ENCODE data around the gene EHD3. TPM values are rescaled to one million over a fixed set of nuclear protein-coding genes. Genes with fewer than 3 reads are reported as not detected.

Gene EHD3
- total RNA-seq, 1 donor from 2014 or later = 20.9 TPM

- no peak for TF ChIP-seq CTCF (IDR thresholded peaks at IDR 0.05; ENCODE audit: insufficient read depth, low read depth, low read length)
- TF ChIP-seq EZH2 (IDR thresholded peaks at IDR 0.05; ENCODE audit: insufficient read depth, low read length) = no peak
- no peak overlapping the region for H3K27ac Mint-ChIP-seq (ENCODE audit: unreplicated experiment)
- no peak overlapping the region for H3K27ac ChIP-seq (ENCODE audit: low read depth, low read length)
- no peaks in the 10 kb centered on the region for H3K79me2 ChIP-seq (ENCODE audit: insufficient read depth, low read length)
- no peak overlapping the region for H3K9ac ChIP-seq (ENCODE audit: low read length)
- no peaks in the 10 kb centered on the region for H4K20me1 ChIP-seq (ENCODE audit: insufficient read depth, low read length)
- H3K9me3 Mint-ChIP-seq (ENCODE audit: unreplicated experiment) = peaks cover 2% of the 10 kb centered on the region
- H3K27me3 Mint-ChIP-seq (ENCODE audit: low read depth, unreplicated experiment) = no peaks in the 10 kb centered on the region
- no peak overlapping the region for H3K4me2 ChIP-seq (ENCODE audit: low read length)
- peaks cover 12% of the 10 kb centered on the region for H3K4me1 Mint-ChIP-seq (ENCODE audit: low read depth, unreplicated experiment)
- peaks cover under 1% of the 10 kb centered on the region for H3K9me3 ChIP-seq (ENCODE audit: insufficient read depth, low read depth, low read length)
- no peaks in the 10 kb centered on the region for H3K36me3 ChIP-seq (ENCODE audit: insufficient read depth, low read length)
- H3K27me3 ChIP-seq (ENCODE audit: insufficient read depth, low read length) = no peaks in the 10 kb centered on the region
- no peak overlapping the region for H3K4me3 ChIP-seq (ENCODE audit: insufficient read depth, low read depth, low read length)
- H3K36me3 Mint-ChIP-seq (ENCODE audit: low read depth, unreplicated experiment) = peaks cover 2% of the 10 kb centered on the region
- DNase-seq (ENCODE audit: low read depth) (no peak), FAIRE-seq (no peak)
- H3K4me3 Mint-ChIP-seq (ENCODE audit: unreplicated experiment) = no peak overlapping the region
- no peak overlapping the region for H2AFZ ChIP-seq (ENCODE audit: low read depth, low read length)
- peaks cover 18% of the 10 kb centered on the region for H3K4me1 ChIP-seq (ENCODE audit: insufficient read depth, low read length)
These were observed 50.2 kb downstream of the EHD3 start for GRCh38 chr2:31284107-31284506.

- peaks cover 2% of the 10 kb centered on the region for H3K36me3 Mint-ChIP-seq (ENCODE audit: low read depth, unreplicated experiment)
- Histone ChIP-seq H4K20me1 (ENCODE audit: insufficient read depth, low read length) (no peaks in the 10 kb centered on the region), H3K4me1 (ENCODE audit: insufficient read depth, low read length) (peaks cover 18% of the 10 kb centered on the region), H3K4me3 (ENCODE audit: insufficient read depth, low read depth, low read length) (no peak overlapping the region), H3K9ac (ENCODE audit: low read length) (no peak overlapping the region), H3K27me3 (ENCODE audit: insufficient read depth, low read length) (no peaks in the 10 kb centered on the region), H2AFZ (ENCODE audit: low read depth, low read length) (no peak overlapping the region), H3K27ac (ENCODE audit: low read depth, low read length) (no peak overlapping the region), H3K9me3 (ENCODE audit: insufficient read depth, low read depth, low read length) (no peaks in the 10 kb centered on the region), H3K36me3 (ENCODE audit: insufficient read depth, low read length) (no peaks in the 10 kb centered on the region), H3K79me2 (ENCODE audit: insufficient read depth, low read length) (no peaks in the 10 kb centered on the region), H3K4me2 (ENCODE audit: low read length) (no peak overlapping the region)
- no peak for DNase-seq (ENCODE audit: low read depth)
- FAIRE-seq = no peak
- H3K4me1 Mint-ChIP-seq (ENCODE audit: low read depth, unreplicated experiment) = peaks cover 12% of the 10 kb centered on the region
- H3K9me3 Mint-ChIP-seq (ENCODE audit: unreplicated experiment) = peaks cover 2% of the 10 kb centered on the region
- no peak overlapping the region for H3K27ac Mint-ChIP-seq (ENCODE audit: unreplicated experiment)
- H3K4me3 Mint-ChIP-seq (ENCODE audit: unreplicated experiment) = no peak overlapping the region
- no peak for TF ChIP-seq CTCF (IDR thresholded peaks at IDR 0.05; ENCODE audit: insufficient read depth, low read depth, low read length)
- no peak for TF ChIP-seq EZH2 (IDR thresholded peaks at IDR 0.05; ENCODE audit: insufficient read depth, low read length)
- H3K27me3 Mint-ChIP-seq (ENCODE audit: low read depth, unreplicated experiment) = no peaks in the 10 kb centered on the region
These were observed 52.3 kb downstream of the EHD3 start for GRCh38 chr2:31286230-31286629.

- TF ChIP-seq EZH2 (IDR thresholded peaks at IDR 0.05; ENCODE audit: insufficient read depth, low read length) (no peak), CTCF (IDR thresholded peaks at IDR 0.05; ENCODE audit: insufficient read depth, low read depth, low read length) (no peak)
- no peaks in the 10 kb centered on the region for H3K27me3 ChIP-seq (ENCODE audit: insufficient read depth, low read length)
- no peaks in the 10 kb centered on the region for H3K79me2 ChIP-seq (ENCODE audit: insufficient read depth, low read length)
- H3K4me3 ChIP-seq (ENCODE audit: insufficient read depth, low read depth, low read length) = no peak overlapping the region
- FAIRE-seq (peak; percentile 69), DNase-seq (ENCODE audit: low read depth) (no peak)
- H3K27me3 Mint-ChIP-seq (ENCODE audit: low read depth, unreplicated experiment) = no peaks in the 10 kb centered on the region
- H2AFZ ChIP-seq (ENCODE audit: low read depth, low read length) = peak overlapping the region; percentile 2
- H3K4me3 Mint-ChIP-seq (ENCODE audit: unreplicated experiment) = no peak overlapping the region
- H3K9me3 ChIP-seq (ENCODE audit: insufficient read depth, low read depth, low read length) = no peaks in the 10 kb centered on the region
- peaks cover 2% of the 10 kb centered on the region for H3K36me3 Mint-ChIP-seq (ENCODE audit: low read depth, unreplicated experiment)
- no peaks in the 10 kb centered on the region for H4K20me1 ChIP-seq (ENCODE audit: insufficient read depth, low read length)
- peaks cover 12% of the 10 kb centered on the region for H3K4me1 Mint-ChIP-seq (ENCODE audit: low read depth, unreplicated experiment)
- no peak overlapping the region for H3K9ac ChIP-seq (ENCODE audit: low read length)
- peaks cover 18% of the 10 kb centered on the region for H3K4me1 ChIP-seq (ENCODE audit: insufficient read depth, low read length)
- H3K36me3 ChIP-seq (ENCODE audit: insufficient read depth, low read length) = no peaks in the 10 kb centered on the region
- H3K27ac Mint-ChIP-seq (ENCODE audit: unreplicated experiment) = no peak overlapping the region
- H3K9me3 Mint-ChIP-seq (ENCODE audit: unreplicated experiment) = no peaks in the 10 kb centered on the region
- H3K4me2 ChIP-seq (ENCODE audit: low read length) = peak overlapping the region; percentile 56
- H3K27ac ChIP-seq (ENCODE audit: low read depth, low read length) = peak overlapping the region; percentile 48
These were observed 53.1 kb downstream of the EHD3 start for GRCh38 chr2:31286961-31287550.
